Endothelial cell (in vitro differentiated cells): Measurements from ENCODE around the gene LDAH. TPM values are rescaled to one million over a fixed set of nuclear protein-coding genes. Genes with fewer than 3 reads are reported as not detected.

ENCODE experiments used
- DNase-seq: peaks from one replicate; pipeline ENCODE4 v3.0.0; 2021; ENCODE audit warnings: low spot score
- H3K27ac Mint-ChIP-seq: one replicate; pipeline ENCODE4 v1.8.0; 2021; ENCODE audit warnings: mixed read lengths, inconsistent platforms; ENCODE audit not compliant: unreplicated experiment
- H3K27me3 Mint-ChIP-seq: one replicate; pipeline ENCODE4 v1.8.0; 2021; ENCODE audit warnings: mild to moderate bottlenecking, moderate library complexity, mixed read lengths, inconsistent platforms; ENCODE audit not compliant: unreplicated experiment
- H3K36me3 Mint-ChIP-seq: one replicate; pipeline ENCODE4 v1.8.0; 2021; ENCODE audit warnings: mild to moderate bottlenecking, low read depth, mixed read lengths, inconsistent platforms; ENCODE audit not compliant: unreplicated experiment
- H3K4me1 Mint-ChIP-seq: one replicate; pipeline ENCODE4 v1.8.0; 2021; ENCODE audit warnings: mild to moderate bottlenecking, mixed read lengths, inconsistent platforms; ENCODE audit not compliant: unreplicated experiment
- H3K4me3 Mint-ChIP-seq: one replicate; pipeline ENCODE4 v1.8.0; 2021; ENCODE audit warnings: mild to moderate bottlenecking, mixed read lengths, inconsistent platforms; ENCODE audit not compliant: unreplicated experiment
- H3K9me3 Mint-ChIP-seq: one replicate; pipeline ENCODE4 v1.8.0; 2021; ENCODE audit warnings: mixed read lengths, inconsistent platforms; ENCODE audit not compliant: unreplicated experiment
- CTCF ChIP-seq: fragments of 200-600 bp; sonication (generic); IDR thresholded peaks from one replicate; pipeline ENCODE4 v1.5.0; 2021; ENCODE audit warnings: antibody characterized with exemption; ENCODE audit not compliant: unreplicated experiment
- total RNA-seq: library from RNA; stranded (reverse); fragmentation: NEBNext Ultra II Directional; extraction: Animal tissue kit (Norgen Biotek cat#: 25700); gene quantifications from one replicate; pipeline ENCODE4 v1.2.1, GENCODE V29; 2021; ENCODE audit not compliant: unreplicated experiment

LDAH gene
- total RNA-seq, 1 donor from 2014 or later = 21.9 TPM

DNA sequence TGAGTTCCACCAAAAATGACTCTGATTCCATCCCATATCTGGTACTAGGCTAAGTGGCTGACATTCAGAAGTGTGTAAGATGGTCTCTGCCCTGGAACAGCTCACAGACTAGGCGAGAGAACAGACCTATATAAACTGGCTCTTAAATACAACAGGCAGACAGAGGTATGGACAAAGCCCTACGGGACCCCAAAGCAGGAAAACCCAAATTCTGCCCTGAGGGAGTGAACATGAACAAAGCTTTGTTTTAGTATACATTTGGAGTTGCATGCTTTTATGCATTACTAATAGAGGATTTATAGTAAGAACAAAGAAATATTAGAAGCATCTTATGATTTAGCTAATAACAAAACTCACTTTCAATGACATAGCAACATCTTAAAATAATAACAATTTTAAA lies 130.8 kb downstream of the LDAH start:
- no peak for DNase-seq
- Mint-ChIP-seq H3K27ac (no peak overlapping the region), H3K27me3 (peaks cover 2% of the 10 kb centered on the region), H3K36me3 (peaks cover 17% of the 10 kb centered on the region), H3K4me3 (no peak overlapping the region), H3K9me3 (no peaks in the 10 kb centered on the region), H3K4me1 (peaks cover 18% of the 10 kb centered on the region)
- TF ChIP-seq CTCF = no peak

DNA sequence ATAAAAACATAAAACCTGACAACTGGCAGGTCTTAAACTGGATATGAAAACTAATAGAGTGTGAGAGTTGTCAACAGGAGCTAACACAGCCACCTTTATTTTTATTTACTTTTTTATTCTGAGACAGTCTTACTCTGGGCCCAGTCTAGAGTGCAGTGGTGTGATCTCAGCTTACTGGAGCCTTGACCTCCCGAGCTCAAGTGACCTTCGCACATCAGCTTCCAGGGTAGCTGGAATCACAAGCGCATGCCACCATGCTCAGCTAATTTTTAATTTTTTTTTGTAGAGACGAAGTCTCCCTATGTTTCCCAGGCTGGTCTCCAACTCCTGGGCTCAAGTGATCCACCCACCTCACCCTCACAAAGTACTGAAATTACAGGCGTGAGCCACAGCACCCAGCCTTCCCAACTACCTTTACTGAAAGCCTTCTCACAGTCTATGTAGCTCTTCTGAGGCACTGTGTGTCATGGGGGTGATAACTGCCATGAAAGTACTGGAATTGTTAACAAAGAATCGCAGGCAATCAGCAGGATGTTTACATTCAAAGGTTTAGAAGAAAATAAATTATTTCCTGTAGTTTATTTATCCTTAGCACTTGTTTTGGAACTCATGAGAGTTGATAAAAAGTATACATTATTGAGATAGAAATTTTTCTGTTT lies 131.7 kb downstream of the LDAH start:
- no peak for TF ChIP-seq CTCF
- peaks cover 2% of the 10 kb centered on the region for H3K27me3 Mint-ChIP-seq
- no peak overlapping the region for H3K4me3 Mint-ChIP-seq
- H3K27ac Mint-ChIP-seq = peak overlapping the region; percentile 57
- no peak for DNase-seq
- peaks cover 18% of the 10 kb centered on the region for H3K4me1 Mint-ChIP-seq
- H3K9me3 Mint-ChIP-seq = no peaks in the 10 kb centered on the region
- peaks cover 20% of the 10 kb centered on the region for H3K36me3 Mint-ChIP-seq

GRCh38 chr2:20689428-20690264 lies 133.3 kb downstream of the LDAH start:
- Mint-ChIP-seq H3K27me3 (peaks cover 2% of the 10 kb centered on the region), H3K4me3 (no peak overlapping the region), H3K36me3 (peaks cover 22% of the 10 kb centered on the region), H3K9me3 (no peaks in the 10 kb centered on the region), H3K4me1 (peaks cover 18% of the 10 kb centered on the region), H3K27ac (no peak overlapping the region)
- no peak for DNase-seq
- TF ChIP-seq CTCF = no peak

DNA sequence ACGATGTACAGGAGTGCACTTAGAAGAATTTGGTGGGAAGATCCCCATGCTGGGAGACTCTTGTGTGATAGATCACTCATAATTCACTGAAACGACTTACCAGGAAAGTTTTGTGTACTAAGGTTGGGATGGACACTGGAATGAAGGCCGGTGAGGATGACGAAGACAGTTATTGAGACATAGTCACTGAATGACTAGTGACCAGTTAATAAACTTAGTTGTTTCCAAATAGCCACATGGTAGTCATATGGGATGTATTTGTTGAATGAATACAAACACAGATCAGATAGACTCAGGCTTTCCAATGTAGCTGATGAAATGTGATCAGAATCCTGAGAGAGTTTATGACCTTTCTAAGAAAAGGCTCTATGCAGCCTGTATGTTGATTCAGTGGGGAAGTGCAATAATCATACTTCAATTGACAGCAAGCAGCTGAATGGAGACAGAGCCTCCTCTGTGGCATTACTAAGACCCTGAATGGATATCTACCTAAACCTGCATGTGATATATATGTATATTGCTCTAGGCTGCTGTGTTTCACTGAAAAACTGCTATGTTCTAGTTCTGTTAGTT lies 135.6 kb downstream of the LDAH start:
- no peak overlapping the region for H3K27ac Mint-ChIP-seq
- H3K4me3 Mint-ChIP-seq = no peak overlapping the region
- no peak for TF ChIP-seq CTCF
- H3K27me3 Mint-ChIP-seq = peaks cover 5% of the 10 kb centered on the region
- DNase-seq = no peak
- peaks cover 18% of the 10 kb centered on the region for H3K4me1 Mint-ChIP-seq
- no peaks in the 10 kb centered on the region for H3K9me3 Mint-ChIP-seq
- peaks cover 30% of the 10 kb centered on the region for H3K36me3 Mint-ChIP-seq

DNA sequence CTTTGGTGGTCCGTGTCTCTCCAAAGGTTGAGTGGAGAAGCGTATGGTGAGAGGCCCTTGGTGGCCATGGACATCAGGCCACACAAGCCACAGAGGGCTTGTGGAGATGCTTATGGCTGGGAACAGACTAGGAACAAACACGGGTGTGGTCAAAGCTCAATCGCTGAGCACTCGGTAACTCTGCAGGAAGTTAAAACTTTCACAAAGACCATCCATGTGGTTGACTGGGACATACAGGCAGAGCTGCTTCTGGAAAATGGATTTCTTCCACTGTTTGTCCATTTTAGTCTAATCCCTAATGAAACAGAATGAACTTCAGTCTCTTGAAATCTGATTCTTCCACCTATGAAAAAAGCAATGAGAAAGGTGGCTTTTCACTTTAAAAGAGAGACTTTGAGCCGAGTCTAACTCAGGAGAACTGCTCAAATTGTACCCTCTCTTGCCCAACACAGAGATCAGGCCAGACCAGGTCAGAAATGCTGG lies 138.3 kb downstream of the LDAH start:
- no peaks in the 10 kb centered on the region for H3K9me3 Mint-ChIP-seq
- no peak overlapping the region for H3K27ac Mint-ChIP-seq
- peaks cover 33% of the 10 kb centered on the region for H3K36me3 Mint-ChIP-seq
- peaks cover 5% of the 10 kb centered on the region for H3K27me3 Mint-ChIP-seq
- H3K4me3 Mint-ChIP-seq = no peak overlapping the region
- no peak for DNase-seq
- TF ChIP-seq CTCF = no peak
- no peaks in the 10 kb centered on the region for H3K4me1 Mint-ChIP-seq
